Spleen (tissue), 7 donors: ENCODE results near the gene PNPLA6.

Source experiments
- CTCF ChIP-seq, 11 experiments: fragments of 200-600 bp in 7 of 11; fragments of 450-650 bp in 4 of 11; sonication (generic) in 4 of 11; IDR thresholded peaks in 8 of 11; conservative IDR thresholded peaks in 3 of 11; 1 replicate in 7 of 11; 2 replicates in 4 of 11; pipeline versions ENCODE4 v1.4.0 to v1.8.0; 2016 to 2021; ENCODE audit warnings: antibody characterized with exemption in 11 of 11, inconsistent platforms in 4 of 11, mild to moderate bottlenecking in 1 of 11
- POLR2A ChIP-seq, 3 donors: fragments of 450-650 bp; IDR thresholded peaks; one replicate each; pipeline ENCODE4 v1.5.1; 2017; ENCODE audit warnings: antibody characterized with exemption in 3 of 3, mild to moderate bottlenecking in 1 of 3
- POLR2AphosphoS5 ChIP-seq, 3 donors: sonication (generic); formaldehyde crosslinking; IDR thresholded peaks; one replicate each; pipeline ENCODE4 v1.5.1; 2017; ENCODE audit warnings: antibody characterized with exemption in 3 of 3
- donor health status: DM: no; HTN: no; CAD: no; lungs with moderate emphysema.
- donor health status: DM: no; HTN: no; CAD: no.
- donor health status: DM: no; HTN: no; CAD: no.

GRCh38 chr19:7561325-7561724, 25.8 kb downstream of the PNPLA6 start:
- TF ChIP-seq CTCF (IDR thresholded peaks at IDR 0.05 in 8 of 11, conservative IDR thresholded peaks at IDR 0.05 in 3 of 11): no peak
- TF ChIP-seq POLR2A (IDR thresholded peaks at IDR 0.05): no peak
- TF ChIP-seq POLR2AphosphoS5 (IDR thresholded peaks at IDR 0.05): peak in 1 of 3 donors; percentile 19
